Activated CD4-positive, alpha-beta T cell treated with anti-CD3 and anti-CD28 coated beads, Interleukin-2, amount 10 ng/mL, durations not matched to agents 7 days and 5 days (primary cell): ENCODE results near the gene SCAMP2. TPM values are rescaled to one million over a fixed set of nuclear protein-coding genes. Genes with fewer than 3 reads are reported as not detected.
A peak's percentile ranks its signal among the peaks of the same experiment; 100 is the strongest.

ENCODE experiments used
- CTCF ChIA-PET: fragments of 350-600 bp; sonication (Branson Sonifier 250); formaldehyde crosslinking; loops from one replicate; lab custom pipeline; 2021; ENCODE audit warnings: antibody characterized with exemption; lab: Charles Lee
- POLR2A ChIA-PET: fragments of 350-600 bp; sonication (Branson Sonifier 250); formaldehyde crosslinking; loops from one replicate; lab custom pipeline; 2021; ENCODE audit warnings: antibody characterized with exemption; lab: Charles Lee
- DNase-seq: peaks from one replicate; pipeline ENCODE4 v3.0.0-alpha.2; 2020
- H3K27ac Mint-ChIP-seq: one replicate; pipeline ENCODE4 v1.8.0; 2021; ENCODE audit warnings: mild to moderate bottlenecking, moderate library complexity, mixed read lengths
- H3K27me3 Mint-ChIP-seq: one replicate; pipeline ENCODE4 v1.8.0; 2021; ENCODE audit warnings: mixed read lengths
- H3K36me3 Mint-ChIP-seq: one replicate; pipeline ENCODE4 v1.8.0; 2021; ENCODE audit warnings: low read depth, mixed read lengths
- H3K4me1 Mint-ChIP-seq: one replicate; pipeline ENCODE4 v1.8.0; 2021; ENCODE audit warnings: mixed read lengths
- H3K4me3 Mint-ChIP-seq: one replicate; pipeline ENCODE4 v1.8.0; 2021; ENCODE audit warnings: mild to moderate bottlenecking, moderate library complexity, mixed read lengths
- H3K9me3 Mint-ChIP-seq: one replicate; pipeline ENCODE4 v1.8.0; 2021; ENCODE audit warnings: mixed read lengths
- total RNA-seq, 2 experiments: library from RNA; stranded (reverse); gene quantifications; one replicate each; pipeline ENCODE4 v1.2.3, GENCODE V29; 2021

The SCAMP2 gene
- total RNA-seq, 2 experiments from 2014 or later = 126 to 128 TPM

- Mint-ChIP-seq H3K36me3 (peaks cover 67% of the 10 kb centered on the region), H3K4me3 (peak overlapping the region; percentile 94), H3K27me3 (no peaks in the 10 kb centered on the region), H3K4me1 (peaks cover 78% of the 10 kb centered on the region), H3K9me3 (peaks cover 6% of the 10 kb centered on the region), H3K27ac (peak overlapping the region; percentile 90)
- peak; percentile 57 for DNase-seq
- CTCF ChIA-PET = interaction anchor here (0.6 to 3.2 kb wide), 18 partner anchors 8 to 98 kb away, joined by 3 to 14 read pairs (median 5); partner anchors contain the start of genes FAM219B and ULK3
- POLR2A ChIA-PET = interaction anchor here (1.1 kb wide), 2 partner anchors 12 to 25 kb away, joined by 5 read pairs; no protein-coding TSS in a partner anchor
Measured at GRCh38 chr15:74869726-74870407, 3.3 kb downstream of the SCAMP2 start.

- POLR2A ChIA-PET = interaction anchor here (1.1 kb wide), 2 partner anchors 11 to 25 kb away, joined by 5 read pairs; no protein-coding TSS in a partner anchor
- no peak for DNase-seq
- Mint-ChIP-seq H3K4me1 (peaks cover 81% of the 10 kb centered on the region), H3K36me3 (peaks cover 69% of the 10 kb centered on the region), H3K27me3 (no peaks in the 10 kb centered on the region), H3K9me3 (peaks cover 6% of the 10 kb centered on the region), H3K27ac (peak overlapping the region; percentile 90), H3K4me3 (peak overlapping the region; percentile 94)
- CTCF ChIA-PET = interaction anchor here (0.6 to 3.2 kb wide), 17 partner anchors 8 to 248 kb away, joined by 3 to 14 read pairs (median 5); partner anchors contain the start of genes FAM219B and ULK3
Measured at GRCh38 chr15:74869372-74869725, 3.8 kb downstream of the SCAMP2 start.

- peak overlapping the region; percentile 75 for H3K27ac Mint-ChIP-seq
- ChIA-PET CTCF (interaction anchor here (0.8 to 3.2 kb wide), 8 partner anchors 10 to 247 kb away, joined by 3 to 14 read pairs (median 4); partner anchors contain the start of gene MPI), POLR2A (interaction anchor here (0.6 kb wide), 2 partner anchors 70 to 194 kb away, joined by 3 to 4 read pairs; partner anchors contain the start of gene COX5A)
- peaks cover 6% of the 10 kb centered on the region for H3K9me3 Mint-ChIP-seq
- peaks cover 75% of the 10 kb centered on the region for H3K36me3 Mint-ChIP-seq
- peaks cover 81% of the 10 kb centered on the region for H3K4me1 Mint-ChIP-seq
- peak overlapping the region; percentile 41 for H3K4me3 Mint-ChIP-seq
- no peak for DNase-seq
- H3K27me3 Mint-ChIP-seq = no peaks in the 10 kb centered on the region
Measured at GRCh38 chr15:74868059-74868458, 5.1 kb downstream of the SCAMP2 start.

- peaks cover 6% of the 10 kb centered on the region for H3K9me3 Mint-ChIP-seq
- ChIA-PET POLR2A (interaction anchor here (0.6 kb wide), 2 partner anchors 70 to 194 kb away, joined by 3 to 4 read pairs; partner anchors contain the start of gene COX5A), CTCF (interaction anchor here (0.8 to 1.9 kb wide), 6 partner anchors 9 to 97 kb away, joined by 3 to 5 read pairs (median 4); partner anchors contain the start of gene MPI)
- no peaks in the 10 kb centered on the region for H3K27me3 Mint-ChIP-seq
- H3K36me3 Mint-ChIP-seq = peaks cover 71% of the 10 kb centered on the region
- H3K27ac Mint-ChIP-seq = peak overlapping the region; percentile 75
- peaks cover 78% of the 10 kb centered on the region for H3K4me1 Mint-ChIP-seq
- no peak for DNase-seq
- peak overlapping the region; percentile 41 for H3K4me3 Mint-ChIP-seq
Measured at GRCh38 chr15:74867466-74868038, 5.6 kb downstream of the SCAMP2 start.

- Mint-ChIP-seq H3K4me1 (peaks cover 73% of the 10 kb centered on the region), H3K27me3 (no peaks in the 10 kb centered on the region), H3K27ac (peak overlapping the region; percentile 73), H3K4me3 (no peak overlapping the region), H3K36me3 (peaks cover 63% of the 10 kb centered on the region), H3K9me3 (peaks cover 6% of the 10 kb centered on the region)
- DNase-seq = no peak
- ChIA-PET CTCF (interaction anchor here (0.8 to 1.5 kb wide), 2 partner anchors 11 to 23 kb away, joined by 3 to 5 read pairs; partner anchors contain the start of gene ULK3), POLR2A (no interaction called here)
Measured at GRCh38 chr15:74866090-74866489, 7.1 kb downstream of the SCAMP2 start.

- H3K4me1 Mint-ChIP-seq = peaks cover 65% of the 10 kb centered on the region
- H3K9me3 Mint-ChIP-seq = peaks cover 6% of the 10 kb centered on the region
- CTCF ChIA-PET = interaction anchor here (0.7 to 1.5 kb wide), 3 partner anchors 10 to 35 kb away, joined by 3 to 5 read pairs (median 3); partner anchors contain the start of gene ULK3
- H3K4me3 Mint-ChIP-seq = no peak overlapping the region
- DNase-seq = no peak
- H3K27ac Mint-ChIP-seq = peak overlapping the region; percentile 83
- POLR2A ChIA-PET = interaction anchor here (0.7 kb wide), 1 partner anchor 35 kb away, joined by 4 read pairs; no protein-coding TSS in a partner anchor
- H3K36me3 Mint-ChIP-seq = peaks cover 56% of the 10 kb centered on the region
- no peaks in the 10 kb centered on the region for H3K27me3 Mint-ChIP-seq
Measured at GRCh38 chr15:74865316-74865715, 7.8 kb downstream of the SCAMP2 start.

GRCh38 chr15:74864296-74864695 is 8.9 kb downstream of the SCAMP2 start:
- Mint-ChIP-seq H3K9me3 (peaks cover 6% of the 10 kb centered on the region), H3K36me3 (peaks cover 46% of the 10 kb centered on the region), H3K4me3 (no peak overlapping the region), H3K27ac (peak overlapping the region; percentile 47), H3K4me1 (peaks cover 60% of the 10 kb centered on the region), H3K27me3 (no peaks in the 10 kb centered on the region)
- no peak for DNase-seq
- POLR2A ChIA-PET = no interaction called here
- CTCF ChIA-PET = interaction anchor here (1.0 to 1.5 kb wide), 3 partner anchors 9 to 37 kb away, joined by 3 to 5 read pairs (median 4); no protein-coding TSS in a partner anchor

- peaks cover 39% of the 10 kb centered on the region for H3K36me3 Mint-ChIP-seq
- ChIA-PET CTCF (interaction anchor here (0.6 to 1.4 kb wide), 4 partner anchors 11 to 38 kb away, joined by 3 to 5 read pairs (median 4); no protein-coding TSS in a partner anchor), POLR2A (no interaction called here)
- H3K4me1 Mint-ChIP-seq = peaks cover 61% of the 10 kb centered on the region
- peak overlapping the region; percentile 84 for H3K27ac Mint-ChIP-seq
- no peak for DNase-seq
- H3K27me3 Mint-ChIP-seq = no peaks in the 10 kb centered on the region
- peaks cover 6% of the 10 kb centered on the region for H3K9me3 Mint-ChIP-seq
- H3K4me3 Mint-ChIP-seq = no peak overlapping the region
Measured at GRCh38 chr15:74863239-74864056, 9.7 kb downstream of the SCAMP2 start.

GRCh38 chr15:74858369-74858740 is 14.8 kb downstream of the SCAMP2 start:
- POLR2A ChIA-PET = interaction anchor here (0.9 to 1.6 kb wide), 2 partner anchors 11 to 44 kb away, joined by 5 read pairs; no protein-coding TSS in a partner anchor

GRCh38 chr15:74857671-74858368 is 15.3 kb downstream of the SCAMP2 start:
- H3K4me1 Mint-ChIP-seq = peaks cover 38% of the 10 kb centered on the region
- no peaks in the 10 kb centered on the region for H3K27me3 Mint-ChIP-seq
- no peak overlapping the region for H3K4me3 Mint-ChIP-seq
- H3K36me3 Mint-ChIP-seq = peaks cover 9% of the 10 kb centered on the region
- no peaks in the 10 kb centered on the region for H3K9me3 Mint-ChIP-seq
- H3K27ac Mint-ChIP-seq = peak overlapping the region; percentile 73
- ChIA-PET POLR2A (interaction anchor here (0.9 to 1.6 kb wide), 2 partner anchors 12 to 44 kb away, joined by 5 read pairs; no protein-coding TSS in a partner anchor), CTCF (interaction anchor here (0.9 to 1.6 kb wide), 11 partner anchors 10 to 70 kb away, joined by 3 to 8 read pairs (median 4); partner anchors contain the start of genes SCAMP2 and ULK3)
- no peak for DNase-seq

More at GRCh38 chr15:74858369-74858740, 14.8 kb downstream of the SCAMP2 start:
- Mint-ChIP-seq H3K9me3 (no peaks in the 10 kb centered on the region), H3K4me1 (peaks cover 39% of the 10 kb centered on the region), H3K27me3 (no peaks in the 10 kb centered on the region), H3K27ac (peak overlapping the region; percentile 60), H3K4me3 (no peak overlapping the region), H3K36me3 (peaks cover 7% of the 10 kb centered on the region)
- no peak for DNase-seq
- CTCF ChIA-PET = interaction anchor here (0.7 to 1.6 kb wide), 12 partner anchors 9 to 83 kb away, joined by 3 to 8 read pairs (median 4); partner anchors contain the start of genes SCAMP2 and ULK3

- no peaks in the 10 kb centered on the region for H3K9me3 Mint-ChIP-seq
- no peak for DNase-seq
- no peaks in the 10 kb centered on the region for H3K27me3 Mint-ChIP-seq
- CTCF ChIA-PET = interaction anchor here (1.1 to 1.8 kb wide), 2 partner anchors 13 to 15 kb away, joined by 3 to 7 read pairs; no protein-coding TSS in a partner anchor
- H3K36me3 Mint-ChIP-seq = peaks cover 9% of the 10 kb centered on the region
- POLR2A ChIA-PET = no interaction called here
- H3K4me1 Mint-ChIP-seq = peaks cover 38% of the 10 kb centered on the region
- peak overlapping the region; percentile 73 for H3K27ac Mint-ChIP-seq
- no peak overlapping the region for H3K4me3 Mint-ChIP-seq
Measured at GRCh38 chr15:74857082-74857655, 16.0 kb downstream of the SCAMP2 start.
